OCI-LY1 (cell line): Measurements from ENCODE around the gene THSD7A.

ENCODE experiments used
- H2AFZ ChIP-seq: fragments of 200-600 bp; sonication (generic), shearing (Covaris generic); 2 replicates; pipeline ENCODE4 v1.6.0; 2014; ENCODE audit warnings: antibody characterized with exemption, mild to moderate bottlenecking, low read length
- H3F3A ChIP-seq: fragments of 200-600 bp; sonication (generic), shearing (Covaris generic); 2 replicates; pipeline ENCODE4 v1.6.0; 2014; ENCODE audit warnings: mild to moderate bottlenecking, antibody characterized with exemption, low read length, moderate library complexity; ENCODE audit not compliant: insufficient read depth
- H3K27ac ChIP-seq: fragments of 200-600 bp; sonication (generic); 2 replicates; pipeline ENCODE4 v1.5.1; 2014; ENCODE audit warnings: low read length, mixed run types, mild to moderate bottlenecking, low read depth; ENCODE audit not compliant: poor library complexity, severe bottlenecking
- H3K27me3 ChIP-seq: fragments of 200-600 bp; sonication (generic); 2 replicates; pipeline ENCODE4 v1.6.0; 2014; ENCODE audit warnings: antibody characterized with exemption, mild to moderate bottlenecking, low read length, moderate library complexity; ENCODE audit not compliant: insufficient read depth
- H3K36me3 ChIP-seq: fragments of 200-600 bp; sonication (generic); 2 replicates; pipeline ENCODE4 v1.6.1; 2014; ENCODE audit warnings: mild to moderate bottlenecking, antibody characterized with exemption, low read length, moderate library complexity, mixed read lengths; ENCODE audit not compliant: insufficient read depth
- H3K4me1 ChIP-seq: fragments of 200-600 bp; sonication (generic); 2 replicates; pipeline ENCODE4 v1.5.1; 2014; ENCODE audit warnings: mild to moderate bottlenecking, low read length, moderate library complexity; ENCODE audit not compliant: insufficient read depth, severe bottlenecking
- H3K4me2 ChIP-seq: fragments of 200-600 bp; sonication (generic), shearing (Covaris generic); 2 replicates; pipeline ENCODE4 v1.6.1; 2014; ENCODE audit warnings: low read length
- H3K4me3 ChIP-seq: fragments of 200-600 bp; sonication (generic); 2 replicates; pipeline ENCODE4 v1.5.1; 2014; ENCODE audit warnings: low read length, low read depth, mild to moderate bottlenecking, mixed read lengths; ENCODE audit not compliant: poor library complexity, severe bottlenecking
- H3K79me2 ChIP-seq: fragments of 200-600 bp; shearing (Covaris generic); 2 replicates; pipeline ENCODE4 v1.6.1; 2016; ENCODE audit warnings: mixed run types, low read length, mixed read lengths; ENCODE audit not compliant: insufficient read depth
- H3K9ac ChIP-seq: fragments of 200-600 bp; sonication (generic), shearing (Covaris generic); 2 replicates; pipeline ENCODE4 v1.6.1; 2014; ENCODE audit warnings: mild to moderate bottlenecking, low read length, mixed read lengths
- H3K9me2 ChIP-seq: fragments of 200-600 bp; sonication (generic), shearing (Covaris generic); 2 replicates; pipeline ENCODE4 v1.6.1; 2014; ENCODE audit warnings: low read depth, mild to moderate bottlenecking, low read length, mixed read lengths
- H3K9me3 ChIP-seq: fragments of 200-600 bp; shearing (Covaris generic); 2 replicates; pipeline ENCODE4 v1.6.1; 2014; ENCODE audit warnings: low read length, mixed read lengths
- H4K20me1 ChIP-seq: fragments of 200-600 bp; sonication (generic), shearing (Covaris generic); 2 replicates; pipeline ENCODE4 v1.6.0; 2016; ENCODE audit warnings: mild to moderate bottlenecking, low read length; ENCODE audit not compliant: insufficient read depth
- CTCF ChIP-seq: fragments of 200-600 bp; sonication (generic), shearing (Covaris generic); IDR thresholded peaks from 2 replicates; pipeline ENCODE4 v1.5.1; 2017; ENCODE audit warnings: mild to moderate bottlenecking, antibody characterized with exemption, low read length, moderate library complexity, mixed read lengths
- EZH2 ChIP-seq: fragments of 200-600 bp; sonication (generic), shearing (Covaris generic); IDR thresholded peaks from 2 replicates; pipeline ENCODE4 v1.8.0; 2017; ENCODE audit warnings: borderline replicate concordance, mixed run types, mild to moderate bottlenecking, antibody characterized with exemption, low read length, moderate library complexity, mixed read lengths

THSD7A gene

DNA sequence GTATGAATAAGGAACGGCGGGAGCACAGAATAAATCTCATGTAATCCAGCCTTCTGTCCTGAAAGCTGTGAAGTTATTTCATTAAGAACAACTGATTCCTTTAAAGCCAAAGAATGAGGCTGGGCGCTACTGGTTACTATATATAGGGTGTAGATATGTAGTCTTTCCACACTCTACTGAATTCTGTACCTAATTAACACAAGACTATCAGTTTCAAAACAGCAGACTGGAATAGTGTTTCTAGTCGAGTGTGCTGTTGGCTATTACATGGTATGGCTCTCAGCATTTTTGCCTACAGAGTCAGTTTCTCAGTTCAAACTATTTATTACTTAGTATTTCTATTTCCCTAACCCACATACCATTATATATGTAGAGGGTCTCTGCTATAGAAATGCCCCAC is 163.3 kb downstream of the THSD7A start:
- H3K4me3 ChIP-seq: no peak overlapping the region
- H2AFZ ChIP-seq: no peak overlapping the region
- H3K27ac ChIP-seq: no peak overlapping the region
- no peaks in the 10 kb centered on the region for H3K9me3 ChIP-seq
- H4K20me1 ChIP-seq: no peaks in the 10 kb centered on the region
- H3F3A ChIP-seq: no peaks in the 10 kb centered on the region
- no peak overlapping the region for H3K9ac ChIP-seq
- TF ChIP-seq CTCF: no peak
- TF ChIP-seq EZH2: no peak
- H3K36me3 ChIP-seq: no peaks in the 10 kb centered on the region
- no peaks in the 10 kb centered on the region for H3K9me2 ChIP-seq
- H3K4me1 ChIP-seq: peaks cover 4% of the 10 kb centered on the region
- H3K27me3 ChIP-seq: no peaks in the 10 kb centered on the region
- no peak overlapping the region for H3K4me2 ChIP-seq
- no peaks in the 10 kb centered on the region for H3K79me2 ChIP-seq

DNA sequence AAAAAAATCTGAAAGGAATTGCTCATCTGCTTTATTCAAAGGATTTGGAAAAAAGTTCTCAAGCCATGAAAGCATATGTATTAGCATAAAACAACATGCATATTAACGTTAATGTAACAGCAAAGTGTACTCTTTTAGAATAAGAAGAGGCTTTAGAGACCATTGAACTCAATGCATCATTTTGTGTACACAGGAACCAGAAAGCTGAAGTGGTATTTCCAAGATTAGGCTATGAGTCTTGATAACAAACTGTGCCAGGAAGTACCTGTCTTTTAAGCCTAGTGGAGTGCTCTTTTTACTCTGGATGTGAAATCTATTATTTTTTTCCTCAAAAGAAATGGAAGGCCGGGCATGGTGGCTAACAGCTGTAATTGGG is 164.2 kb downstream of the THSD7A start:
- H3K4me2 ChIP-seq: no peak overlapping the region

GRCh38 chr7:11667071-11667809 is 164.8 kb downstream of the THSD7A start:
- H3K9me3 ChIP-seq: no peaks in the 10 kb centered on the region
- no peaks in the 10 kb centered on the region for H3K79me2 ChIP-seq
- peaks cover 4% of the 10 kb centered on the region for H3K4me1 ChIP-seq
- H3K4me3 ChIP-seq: no peak overlapping the region
- H3K9ac ChIP-seq: no peak overlapping the region
- H4K20me1 ChIP-seq: no peaks in the 10 kb centered on the region
- TF ChIP-seq CTCF: no peak
- no peak for TF ChIP-seq EZH2
- H3F3A ChIP-seq: no peaks in the 10 kb centered on the region
- H3K4me2 ChIP-seq: no peak overlapping the region
- no peak overlapping the region for H2AFZ ChIP-seq
- H3K27ac ChIP-seq: no peak overlapping the region
- no peaks in the 10 kb centered on the region for H3K27me3 ChIP-seq
- H3K9me2 ChIP-seq: no peaks in the 10 kb centered on the region
- no peaks in the 10 kb centered on the region for H3K36me3 ChIP-seq

More for the DNA sequence above, 164.2 kb downstream of the THSD7A start:
- no peaks in the 10 kb centered on the region for H3K9me3 ChIP-seq
- H2AFZ ChIP-seq: no peak overlapping the region
- no peaks in the 10 kb centered on the region for H3K27me3 ChIP-seq
- H3K4me1 ChIP-seq: peaks cover 4% of the 10 kb centered on the region
- no peak for TF ChIP-seq EZH2
- TF ChIP-seq CTCF: no peak
- H3K27ac ChIP-seq: no peak overlapping the region
- H3K9me2 ChIP-seq: no peaks in the 10 kb centered on the region
- H3F3A ChIP-seq: no peaks in the 10 kb centered on the region
- no peaks in the 10 kb centered on the region for H4K20me1 ChIP-seq
- no peak overlapping the region for H3K9ac ChIP-seq
- no peaks in the 10 kb centered on the region for H3K79me2 ChIP-seq
- H3K36me3 ChIP-seq: no peaks in the 10 kb centered on the region
- H3K4me3 ChIP-seq: no peak overlapping the region
